ENCODE results near the gene RGS14.

GRCh38 chr5:177396807-177397206 is 39.1 kb downstream of the RGS14 start:
- TF ChIP-seq CTCF (IDR thresholded peaks at IDR 0.05) (no peak), POLR2A (IDR thresholded peaks at IDR 0.05) (no peak), POLR2AphosphoS5 (IDR thresholded peaks at IDR 0.05) (no peak), EP300 (IDR thresholded peaks at IDR 0.05; ENCODE audit: low read depth) (no peak)
